CD14-positive monocyte (primary cell): Measurements from ENCODE around the gene NKD2. TPM values are rescaled to one million over a fixed set of nuclear protein-coding genes. Genes with fewer than 3 reads are reported as not detected.

ENCODE experiments used
- DNase-seq, 3 donors: peaks; one replicate each; pipeline ENCODE4 v3.0.0-alpha.2; 2011 to 2022
- H2AFZ ChIP-seq: 2 replicates; pipeline ENCODE4 v1.6.0; 2012; ENCODE audit warnings: mild to moderate bottlenecking, low read depth, low read length, inconsistent platforms; ENCODE audit not compliant: insufficient read depth, poor library complexity, severe bottlenecking
- H3K27ac ChIP-seq, 2 donors: 1 replicate in 1 of 2; 2 replicates in 1 of 2; pipeline ENCODE4 v1.5.1; 2012 to 2013; ENCODE audit warnings: low read length in 2 of 2, control low read depth in 1 of 2, inconsistent platforms in 1 of 2, low read depth in 1 of 2, mild to moderate bottlenecking in 1 of 2
- H3K27me3 ChIP-seq, 2 donors: one replicate each; pipeline versions ENCODE4 v1.6.0 to v1.6.1; 2011 to 2013; ENCODE audit warnings: low read length in 2 of 2; ENCODE audit not compliant: control insufficient read depth in 2 of 2, insufficient read depth in 2 of 2
- H3K36me3 ChIP-seq, 2 donors: replicated peaks in 1 of 2; 1 replicate in 1 of 2; 2 replicates in 1 of 2; pipeline versions ENCODE4 v1.5.1 to v1.6.1; 2012 to 2013; ENCODE audit warnings: low read length in 2 of 2, control low read depth in 1 of 2, inconsistent platforms in 1 of 2, mild to moderate bottlenecking in 1 of 2; ENCODE audit not compliant: insufficient read depth in 2 of 2, control insufficient read depth in 1 of 2
- H3K4me1 ChIP-seq, 2 donors: 1 replicate in 1 of 2; 2 replicates in 1 of 2; pipeline versions ENCODE4 v1.5.1 to v1.6.1; 2012 to 2013; ENCODE audit warnings: low read length in 2 of 2, control low read depth in 1 of 2, inconsistent platforms in 1 of 2, mild to moderate bottlenecking in 1 of 2, moderate library complexity in 1 of 2; ENCODE audit not compliant: insufficient read depth in 2 of 2, control insufficient read depth in 1 of 2
- H3K4me2 ChIP-seq: replicated peaks from 2 replicates; pipeline ENCODE3; 2012; ENCODE audit warnings: low read length, moderate library complexity, mild to moderate bottlenecking; ENCODE audit not compliant: poor library complexity, severe bottlenecking; ENCODE audit errors: extremely low read depth
- H3K4me3 ChIP-seq, 3 experiments: fragments of 200-600 bp in 1 of 3; sonication (generic) in 1 of 3; replicated peaks in 1 of 3; 1 replicate in 2 of 3; 2 replicates in 1 of 3; pipeline ENCODE4 v1.5.1; 2011 to 2013; ENCODE audit warnings: low read length in 3 of 3, mild to moderate bottlenecking in 3 of 3, control low read depth in 2 of 3, low read depth in 2 of 3, inconsistent platforms in 1 of 3, moderate library complexity in 1 of 3
- H3K79me2 ChIP-seq: 2 replicates; pipeline ENCODE4 v1.6.0; 2012; ENCODE audit warnings: mild to moderate bottlenecking, control low read depth, inconsistent platforms, low read length, moderate library complexity; ENCODE audit not compliant: insufficient read depth
- H3K9ac ChIP-seq: 2 replicates; pipeline ENCODE4 v1.6.0; 2017; ENCODE audit warnings: low read length, mild to moderate bottlenecking; ENCODE audit not compliant: insufficient read depth, poor library complexity, severe bottlenecking
- H3K9me3 ChIP-seq, 2 donors: replicated peaks in 1 of 2; 1 replicate in 1 of 2; 2 replicates in 1 of 2; pipeline versions ENCODE4 v1.5.1 to v1.6.1; 2012 to 2013; ENCODE audit warnings: low read length in 2 of 2, control low read depth in 1 of 2; ENCODE audit not compliant: control insufficient read depth in 1 of 2, insufficient read depth in 1 of 2
- H4K20me1 ChIP-seq: 2 replicates; pipeline ENCODE4 v1.6.0; 2012; ENCODE audit warnings: mild to moderate bottlenecking, low read length, control low read depth, moderate library complexity; ENCODE audit not compliant: insufficient read depth
- H3K27ac Mint-ChIP-seq, 7 donors: one replicate each; pipeline ENCODE4 v1.8.0; 2020; ENCODE audit warnings: mild to moderate bottlenecking in 7 of 7, mixed read lengths in 7 of 7, moderate library complexity in 6 of 7, inconsistent platforms in 2 of 7
- H3K27me3 Mint-ChIP-seq, 3 donors: one replicate each; pipeline ENCODE4 v1.8.0; 2021 to 2022; ENCODE audit warnings: low read depth in 3 of 3, mild to moderate bottlenecking in 3 of 3, mixed read lengths in 3 of 3, moderate library complexity in 3 of 3, inconsistent platforms in 1 of 3
- H3K36me3 Mint-ChIP-seq, 2 donors: one replicate each; pipeline ENCODE4 v1.8.0; 2020; ENCODE audit warnings: mixed read lengths in 2 of 2, inconsistent platforms in 1 of 2, mild to moderate bottlenecking in 1 of 2
- H3K4me1 Mint-ChIP-seq: one replicate; pipeline ENCODE4 v1.8.0; 2020; ENCODE audit warnings: mild to moderate bottlenecking, mixed read lengths
- H3K4me3 Mint-ChIP-seq, 2 donors: one replicate each; pipeline ENCODE4 v1.8.0; 2020; ENCODE audit warnings: mild to moderate bottlenecking in 2 of 2, mixed read lengths in 2 of 2, moderate library complexity in 1 of 2
- H3K9me3 Mint-ChIP-seq, 7 donors: one replicate each; pipeline ENCODE4 v1.8.0; 2020 to 2022; ENCODE audit warnings: mixed read lengths in 7 of 7, mild to moderate bottlenecking in 6 of 7, moderate library complexity in 6 of 7, inconsistent platforms in 2 of 7
- WGBS: methylation state at CpG from one replicate; pipeline ENCODE4 v1.1.5; 2013; ENCODE audit warnings: missing lambda C conversion rate; ENCODE audit not compliant: insufficient coverage; 5-methylcytosine and 5-hydroxymethylcytosine counted together
- intact Hi-C, 2 donors: fragments of 100-400 bp; cut with micrococcal nuclease; formaldehyde crosslinking; loops; one replicate each; pipeline versions ENCODE4 v1.15.0 to v1.15.1; 2023
- polyA plus RNA-seq, 3 donors: library from polyadenylated mRNA; depleted of rRNA in 1 of 3; unstranded in 2 of 3; stranded (reverse) in 1 of 3; fragments of 300-500 nt in 2 of 3; fragments of >200 nt in 1 of 3; fragmentation: Illumina TruSeq in 2 of 3; gene quantifications; 1 replicate in 2 of 3; 2 replicates in 1 of 3; pipeline ENCODE4 v1.2.3, GENCODE V29; 2012 to 2021
- TF ChIP-seq, protein P1 (sequence below): fragments of 200-600 bp; IDR thresholded peaks from one replicate; pipeline ENCODE4 v1.8.0; 2022; ENCODE audit warnings: antibody characterized with exemption, mild to moderate bottlenecking

Gene NKD2
- polyA plus RNA-seq, 3 donors = not detected

DNA sequence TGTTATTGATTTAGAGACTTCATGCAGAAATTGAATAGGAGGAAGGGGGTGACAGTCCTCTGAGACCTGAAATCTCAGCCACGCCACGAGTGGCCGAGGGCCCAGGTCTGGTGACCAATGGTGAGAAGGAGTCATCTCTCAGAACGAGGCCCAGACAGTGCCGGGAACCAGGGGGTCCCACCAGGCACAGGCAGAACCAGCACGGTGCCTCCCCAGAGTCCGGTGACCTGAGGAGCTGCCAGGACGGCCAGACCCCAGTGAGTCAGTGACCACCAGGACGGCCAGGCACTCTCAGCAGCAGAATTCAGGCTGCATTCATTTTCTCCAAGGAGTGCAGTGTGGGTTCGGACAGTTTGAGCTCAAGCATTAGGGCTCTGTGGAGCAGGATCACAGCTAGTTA lies 43.8 kb upstream of the NKD2 start:
- intact Hi-C loops = no loop called here
- Histone ChIP-seq H4K20me1 (no peaks in the 10 kb centered on the region), H3K27me3 (peaks cover 0 to 8% of the 10 kb centered on the region in 2 donors), H2AFZ (no peak overlapping the region), H3K36me3 (no peaks in the 10 kb centered on the region), H3K9ac (no peak overlapping the region), H3K4me2 (no peak overlapping the region), H3K9me3 (no peaks in the 10 kb centered on the region), H3K27ac (no peak overlapping the region), H3K4me3 (no peak overlapping the region), H3K79me2 (no peaks in the 10 kb centered on the region), H3K4me1 (no peaks in the 10 kb centered on the region)
- 88% methylated on average over 10 of the region's 10 CpGs for WGBS
- Mint-ChIP-seq H3K4me3 (no peak overlapping the region), H3K9me3 (no peaks in the 10 kb centered on the region), H3K4me1 (peaks cover 3% of the 10 kb centered on the region), H3K27ac (no peak overlapping the region), H3K36me3 (no peaks in the 10 kb centered on the region), H3K27me3 (peaks cover 17 to 25% (median 17%) of the 10 kb centered on the region in 3 donors)
- no peak for DNase-seq
- TF ChIP-seq, protein P1, sequence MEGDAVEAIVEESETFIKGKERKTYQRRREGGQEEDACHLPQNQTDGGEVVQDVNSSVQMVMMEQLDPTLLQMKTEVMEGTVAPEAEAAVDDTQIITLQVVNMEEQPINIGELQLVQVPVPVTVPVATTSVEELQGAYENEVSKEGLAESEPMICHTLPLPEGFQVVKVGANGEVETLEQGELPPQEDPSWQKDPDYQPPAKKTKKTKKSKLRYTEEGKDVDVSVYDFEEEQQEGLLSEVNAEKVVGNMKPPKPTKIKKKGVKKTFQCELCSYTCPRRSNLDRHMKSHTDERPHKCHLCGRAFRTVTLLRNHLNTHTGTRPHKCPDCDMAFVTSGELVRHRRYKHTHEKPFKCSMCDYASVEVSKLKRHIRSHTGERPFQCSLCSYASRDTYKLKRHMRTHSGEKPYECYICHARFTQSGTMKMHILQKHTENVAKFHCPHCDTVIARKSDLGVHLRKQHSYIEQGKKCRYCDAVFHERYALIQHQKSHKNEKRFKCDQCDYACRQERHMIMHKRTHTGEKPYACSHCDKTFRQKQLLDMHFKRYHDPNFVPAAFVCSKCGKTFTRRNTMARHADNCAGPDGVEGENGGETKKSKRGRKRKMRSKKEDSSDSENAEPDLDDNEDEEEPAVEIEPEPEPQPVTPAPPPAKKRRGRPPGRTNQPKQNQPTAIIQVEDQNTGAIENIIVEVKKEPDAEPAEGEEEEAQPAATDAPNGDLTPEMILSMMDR = no peak

GRCh38 chr5:965604-966344 lies 42.8 kb upstream of the NKD2 start:
- DNase-seq = no peak
- Histone ChIP-seq H3K9me3 (no peaks in the 10 kb centered on the region), H3K36me3 (no peaks in the 10 kb centered on the region), H3K27ac (no peak overlapping the region), H3K4me3 (no peak overlapping the region), H3K4me1 (no peaks in the 10 kb centered on the region), H3K4me2 (no peak overlapping the region), H2AFZ (no peak overlapping the region), H3K27me3 (peaks cover 0 to 11% of the 10 kb centered on the region in 2 donors), H3K9ac (no peak overlapping the region), H3K79me2 (no peaks in the 10 kb centered on the region), H4K20me1 (no peaks in the 10 kb centered on the region)
- no peak overlapping the region for H3K27ac Mint-ChIP-seq
- H3K4me1 Mint-ChIP-seq = peaks cover 3% of the 10 kb centered on the region
- WGBS = 83% methylated on average over 30 of the region's 32 CpGs
- peak overlapping the region in 1 of 2 donors; percentile 41 for H3K4me3 Mint-ChIP-seq
- TF ChIP-seq, protein P1 = no peak
- peaks cover 0 to under 1% (median 0%) of the 10 kb centered on the region in 7 donors for H3K9me3 Mint-ChIP-seq
- H3K36me3 Mint-ChIP-seq = no peaks in the 10 kb centered on the region
- intact Hi-C loops = no loop called here
- peaks cover 13 to 24% (median 18%) of the 10 kb centered on the region in 3 donors for H3K27me3 Mint-ChIP-seq
